Keratinocyte (primary cell): Measurements from ENCODE around the gene ARID5B.

ENCODE experiments used
- EZH2 ChIP-seq: IDR thresholded peaks from one replicate; pipeline ENCODE4 v1.6.1; 2012; ENCODE audit warnings: inconsistent platforms, mild to moderate bottlenecking, low read length, moderate library complexity
- TF ChIP-seq, protein P1 (sequence below), 3 experiments: IDR thresholded peaks in 1 of 3; conservative IDR thresholded peaks in 1 of 3; optimal IDR thresholded peaks in 1 of 3; 2 replicates in 2 of 3; 3 replicates in 1 of 3; pipeline versions ENCODE3 to v1.5.1; 2011; ENCODE audit warnings: low read length in 3 of 3, mild to moderate bottlenecking in 3 of 3, moderate library complexity in 2 of 3, control low read depth in 1 of 3, inconsistent platforms in 1 of 3; ENCODE audit not compliant: insufficient read depth in 2 of 3; ENCODE audit errors: extremely low read depth in 1 of 3

GRCh38 chr10:61890430-61890829, 11.1 kb upstream of the ARID5B start:
- TF ChIP-seq, protein P1, sequence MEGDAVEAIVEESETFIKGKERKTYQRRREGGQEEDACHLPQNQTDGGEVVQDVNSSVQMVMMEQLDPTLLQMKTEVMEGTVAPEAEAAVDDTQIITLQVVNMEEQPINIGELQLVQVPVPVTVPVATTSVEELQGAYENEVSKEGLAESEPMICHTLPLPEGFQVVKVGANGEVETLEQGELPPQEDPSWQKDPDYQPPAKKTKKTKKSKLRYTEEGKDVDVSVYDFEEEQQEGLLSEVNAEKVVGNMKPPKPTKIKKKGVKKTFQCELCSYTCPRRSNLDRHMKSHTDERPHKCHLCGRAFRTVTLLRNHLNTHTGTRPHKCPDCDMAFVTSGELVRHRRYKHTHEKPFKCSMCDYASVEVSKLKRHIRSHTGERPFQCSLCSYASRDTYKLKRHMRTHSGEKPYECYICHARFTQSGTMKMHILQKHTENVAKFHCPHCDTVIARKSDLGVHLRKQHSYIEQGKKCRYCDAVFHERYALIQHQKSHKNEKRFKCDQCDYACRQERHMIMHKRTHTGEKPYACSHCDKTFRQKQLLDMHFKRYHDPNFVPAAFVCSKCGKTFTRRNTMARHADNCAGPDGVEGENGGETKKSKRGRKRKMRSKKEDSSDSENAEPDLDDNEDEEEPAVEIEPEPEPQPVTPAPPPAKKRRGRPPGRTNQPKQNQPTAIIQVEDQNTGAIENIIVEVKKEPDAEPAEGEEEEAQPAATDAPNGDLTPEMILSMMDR (optimal IDR thresholded peaks at IDR 0.05 in 1 of 3, IDR thresholded peaks at IDR 0.05 in 1 of 3, conservative IDR thresholded peaks at IDR 0.05 in 1 of 3; ENCODE audit: extremely low read depth in 1 of 3, insufficient read depth in 2 of 3, low read length in 3 of 3), result no peak
- no peak for TF ChIP-seq EZH2
